ENCODE measurements around the gene ACLY.

GRCh38 chr17:41822216-41823140, 96.3 kb downstream of the ACLY start:
- TF ChIP-seq EZH2 (IDR thresholded peaks at IDR 0.05; ENCODE audit: borderline replicate concordance, low read length) (no peak), CTCF (conservative IDR thresholded peaks at IDR 0.05 in 1 of 2, IDR thresholded peaks at IDR 0.05 in 1 of 2; ENCODE audit: extremely low read depth in 1 of 2, insufficient read depth in 1 of 2, low read depth in 1 of 2, low read length in 2 of 2) (no peak)

All from mammary epithelial cell (primary cell).